Measurements from ENCODE around the gene ZBP1.

The ZBP1 gene

GRCh38 chr20:57620274-57620990 is at the start of gene ZBP1:
Gene ZBP1, minus strand, starts transcription at chr20:57620426. Its CDS starts 131 bp downstream, at chr20:57620295.
- peak; percentile 93 for DNase-seq (ENCODE audit: low read depth)

GRCh38 chr20:57669632-57670031 is 49.4 kb upstream of the ZBP1 start:
- no peak for TF ChIP-seq CTCF (IDR thresholded peaks at IDR 0.05; ENCODE audit: insufficient read depth, low read depth, low read length, missing control alignments)
- DNase-seq (ENCODE audit: low read depth): no peak
- no peak overlapping the region for H3K4me3 ChIP-seq (ENCODE audit: low read depth, low read length)

More at GRCh38 chr20:57620274-57620990, at the start of gene ZBP1:
- peak within 1 kb of the TSS; percentile 53 for H3K4me3 ChIP-seq (ENCODE audit: low read depth, low read length)
- no peak for TF ChIP-seq CTCF (IDR thresholded peaks at IDR 0.05; ENCODE audit: insufficient read depth, low read depth, low read length, missing control alignments)

- H3K4me3 ChIP-seq (ENCODE audit: low read depth, low read length): no peak overlapping the region
- DNase-seq (ENCODE audit: low read depth): no peak
- no peak for TF ChIP-seq CTCF (IDR thresholded peaks at IDR 0.05; ENCODE audit: insufficient read depth, low read depth, low read length, missing control alignments)
Measured at GRCh38 chr20:57667924-57668782, 47.9 kb upstream of the ZBP1 start.

GRCh38 chr20:57667388-57667787 is 47.2 kb upstream of the ZBP1 start:
- DNase-seq (ENCODE audit: low read depth): no peak
- no peak for TF ChIP-seq CTCF (IDR thresholded peaks at IDR 0.05; ENCODE audit: insufficient read depth, low read depth, low read length, missing control alignments)
- H3K4me3 ChIP-seq (ENCODE audit: low read depth, low read length): no peak overlapping the region

GRCh38 chr20:57666834-57667157 is 46.6 kb upstream of the ZBP1 start:
- DNase-seq (ENCODE audit: low read depth): no peak
- no peak overlapping the region for H3K4me3 ChIP-seq (ENCODE audit: low read depth, low read length)
- TF ChIP-seq CTCF (IDR thresholded peaks at IDR 0.05; ENCODE audit: insufficient read depth, low read depth, low read length, missing control alignments): no peak

GRCh38 chr20:57666106-57666833 is 46.0 kb upstream of the ZBP1 start:
- TF ChIP-seq CTCF (IDR thresholded peaks at IDR 0.05; ENCODE audit: insufficient read depth, low read depth, low read length, missing control alignments): no peak
- no peak overlapping the region for H3K4me3 ChIP-seq (ENCODE audit: low read depth, low read length)
- no peak for DNase-seq (ENCODE audit: low read depth)

Measured in GM12865 (cell line).